ENCODE data around the gene SHROOM3.

GRCh38 chr4:76596713-76597112 lies 161.7 kb downstream of the SHROOM3 start:
- TF ChIP-seq TAF1 (IDR thresholded peaks at IDR 0.05; ENCODE audit: low read depth) (no peak), SMC3 (conservative IDR thresholded peaks at IDR 0.05; ENCODE audit: poor library complexity) (no peak), CTCF (IDR thresholded peaks at IDR 0.05; ENCODE audit: poor library complexity, severe bottlenecking) (no peak)

Data from neural cell (in vitro differentiated cells).